Esophagus muscularis mucosa (tissue), 4 donors: ENCODE results near the gene TKT. TPM values are rescaled to one million over a fixed set of nuclear protein-coding genes. Genes with fewer than 3 reads are reported as not detected.
"Not testable (repeated sequence)": the region's sequence is repeated elsewhere in the genome, so short reads cannot be mapped to it uniquely, and the experiment has no call there.

Source experiments
- DNase-seq: peaks from one replicate; pipeline ENCODE4 v3.0.0-alpha.2; 2017; ENCODE audit errors: extremely low spot score
- H3K27ac ChIP-seq, 4 donors: fragments of 200-600 bp; sonication (generic); replicated peaks in 1 of 4; 1 replicate in 3 of 4; 2 replicates in 1 of 4; pipeline ENCODE4 v1.5.1; 2016 to 2019; ENCODE audit warnings: mild to moderate bottlenecking in 1 of 4
- H3K27me3 ChIP-seq, 4 donors: fragments of 200-600 bp; sonication (generic); one replicate each; pipeline versions ENCODE4 v1.5.1 to v1.6.0; 2016 to 2019
- H3K36me3 ChIP-seq, 4 donors: fragments of 200-600 bp; sonication (generic); one replicate each; pipeline ENCODE4 v1.5.1; 2016 to 2019
- H3K4me1 ChIP-seq, 4 donors: fragments of 200-600 bp; sonication (generic); one replicate each; pipeline ENCODE4 v1.5.1; 2016 to 2019
- H3K4me3 ChIP-seq, 4 donors: fragments of 200-600 bp; sonication (generic); 1 replicate in 2 of 4; 2 replicates in 2 of 4; pipeline ENCODE4 v1.5.1; 2016 to 2019; ENCODE audit warnings: mild to moderate bottlenecking in 4 of 4, moderate library complexity in 1 of 4
- H3K9me3 ChIP-seq, 4 donors: fragments of 200-600 bp; sonication (generic); 1 replicate in 3 of 4; 2 replicates in 1 of 4; pipeline ENCODE4 v1.5.1; 2016 to 2019
- EP300 ChIP-seq: sonication (generic); formaldehyde crosslinking; IDR thresholded peaks from one replicate; pipeline ENCODE4 v1.6.1; 2017; ENCODE audit warnings: antibody characterized with exemption
- POLR2A ChIP-seq: fragments of 450-650 bp; IDR thresholded peaks from one replicate; pipeline ENCODE4 v1.6.1; 2017; ENCODE audit warnings: antibody characterized with exemption, moderate library complexity, mild to moderate bottlenecking, low read depth
- POLR2AphosphoS5 ChIP-seq, 2 donors: sonication (generic); formaldehyde crosslinking; IDR thresholded peaks; one replicate each; pipeline ENCODE4 v1.6.1; 2017; ENCODE audit warnings: antibody characterized with exemption in 2 of 2
- WGBS: methylation state at CpG from one replicate; pipeline ENCODE4 v1.1.5; 2018; 5-methylcytosine and 5-hydroxymethylcytosine counted together
- intact Hi-C: fragments of 100-400 bp; cut with DNase I; formaldehyde crosslinking; loops from one replicate; pipeline ENCODE4 v1.15.1; 2023
- total RNA-seq, 4 donors: library from RNA; depleted of rRNA; stranded (reverse); fragments of >200 nt; gene quantifications; one replicate each; pipeline versions ENCODE4 v1.1.0 to v1.2.1, GENCODE V29; 2016
- TF ChIP-seq, protein P1 (sequence below), 3 experiments: fragments of 200-600 bp in 2 of 3; fragments of 450-650 bp in 1 of 3; sonication (generic) in 2 of 3; IDR thresholded peaks; one replicate each; pipeline ENCODE4 v1.5.1; 2017 to 2019; ENCODE audit warnings: antibody characterized with exemption in 3 of 3, mild to moderate bottlenecking in 2 of 3, moderate library complexity in 1 of 3

The TKT gene
- total RNA-seq, 4 donors from 2014 or later = 295 to 524 (median 378) TPM

DNA sequence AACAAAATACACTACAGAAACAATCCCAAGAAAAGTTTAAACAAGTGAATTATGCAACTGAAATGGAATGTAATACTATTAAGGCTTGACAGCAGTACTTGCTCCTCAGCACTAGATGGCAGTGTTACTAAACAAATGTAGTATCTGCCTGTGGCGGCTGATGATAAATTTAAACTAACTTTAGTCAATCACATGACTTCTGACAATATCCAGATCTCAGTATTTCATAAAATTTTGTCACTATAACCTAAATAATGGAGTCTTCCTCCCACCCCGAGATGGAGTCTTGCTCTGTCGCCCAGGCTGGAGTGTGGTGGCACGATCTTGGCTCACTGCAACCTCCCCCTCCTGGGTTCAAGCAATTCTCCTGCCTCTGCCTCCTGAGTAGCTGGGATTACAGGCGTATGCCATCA is 43.8 kb upstream of the TKT start:
- intact Hi-C loops = loop anchor here (2.0 kb wide), 1 partner anchor 411 kb away; no protein-coding TSS in a partner anchor
- Histone ChIP-seq H3K4me3 (peak overlapping the region in 1 of 4 donors; percentile 12), H3K36me3 (peaks cover 19 to 67% (median 47%) of the 10 kb centered on the region in 4 donors), H3K27ac (peak overlapping the region; percentile 51 to 75 (median 64)), H3K4me1 (peaks cover 16 to 25% (median 24%) of the 10 kb centered on the region in 4 donors)
- DNase-seq, H3K27me3 ChIP-seq, H3K9me3 ChIP-seq: not testable (repeated sequence)
- TF ChIP-seq, protein P1, sequence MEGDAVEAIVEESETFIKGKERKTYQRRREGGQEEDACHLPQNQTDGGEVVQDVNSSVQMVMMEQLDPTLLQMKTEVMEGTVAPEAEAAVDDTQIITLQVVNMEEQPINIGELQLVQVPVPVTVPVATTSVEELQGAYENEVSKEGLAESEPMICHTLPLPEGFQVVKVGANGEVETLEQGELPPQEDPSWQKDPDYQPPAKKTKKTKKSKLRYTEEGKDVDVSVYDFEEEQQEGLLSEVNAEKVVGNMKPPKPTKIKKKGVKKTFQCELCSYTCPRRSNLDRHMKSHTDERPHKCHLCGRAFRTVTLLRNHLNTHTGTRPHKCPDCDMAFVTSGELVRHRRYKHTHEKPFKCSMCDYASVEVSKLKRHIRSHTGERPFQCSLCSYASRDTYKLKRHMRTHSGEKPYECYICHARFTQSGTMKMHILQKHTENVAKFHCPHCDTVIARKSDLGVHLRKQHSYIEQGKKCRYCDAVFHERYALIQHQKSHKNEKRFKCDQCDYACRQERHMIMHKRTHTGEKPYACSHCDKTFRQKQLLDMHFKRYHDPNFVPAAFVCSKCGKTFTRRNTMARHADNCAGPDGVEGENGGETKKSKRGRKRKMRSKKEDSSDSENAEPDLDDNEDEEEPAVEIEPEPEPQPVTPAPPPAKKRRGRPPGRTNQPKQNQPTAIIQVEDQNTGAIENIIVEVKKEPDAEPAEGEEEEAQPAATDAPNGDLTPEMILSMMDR (IDR thresholded peaks at IDR 0.05) = peak; percentile 87 to 92 (median 87)
- peak; percentile 45 to 80 for TF ChIP-seq POLR2AphosphoS5 (IDR thresholded peaks at IDR 0.05)
- 37% methylated on average over 5 of the region's 5 CpGs for WGBS

- H3K27me3 ChIP-seq = no peaks in the 10 kb centered on the region
- intact Hi-C loops = no loop called here
- 100% methylated on average over 1 of the region's 1 CpG for WGBS
- no peak for TF ChIP-seq EP300
- no peak for TF ChIP-seq POLR2A
- no peak for TF ChIP-seq POLR2AphosphoS5 (IDR thresholded peaks at IDR 0.05)
- TF ChIP-seq, protein P1 (IDR thresholded peaks at IDR 0.05) = no peak
- no peak for DNase-seq
- no peak overlapping the region for H3K4me3 ChIP-seq
- H3K36me3 ChIP-seq = peaks cover 0 to 59% (median 31%) of the 10 kb centered on the region in 4 donors
- H3K9me3 ChIP-seq = no peaks in the 10 kb centered on the region
- peaks cover 8 to 13% (median 11%) of the 10 kb centered on the region in 4 donors for H3K4me1 ChIP-seq
- no peak overlapping the region for H3K27ac ChIP-seq
Observed at GRCh38 chr3:53295410-53295809, 39.6 kb upstream of the TKT start.

- intact Hi-C loops = loop anchor here (5.0 kb wide), 1 partner anchor 67 kb away; no protein-coding TSS in a partner anchor
- peaks cover 0 to 11% (median 6%) of the 10 kb centered on the region in 4 donors for H3K4me1 ChIP-seq
- no peaks in the 10 kb centered on the region for H3K27me3 ChIP-seq
- peaks cover 0 to 57% (median 33%) of the 10 kb centered on the region in 4 donors for H3K36me3 ChIP-seq
- TF ChIP-seq POLR2AphosphoS5 (IDR thresholded peaks at IDR 0.05) (no peak), POLR2A (no peak), EP300 (no peak)
- TF ChIP-seq, protein P1 (IDR thresholded peaks at IDR 0.05) = no peak
- H3K4me3 ChIP-seq = no peak overlapping the region
- 87% methylated on average over 8 of the region's 8 CpGs for WGBS
- H3K9me3 ChIP-seq = no peaks in the 10 kb centered on the region
- no peak overlapping the region for H3K27ac ChIP-seq
- DNase-seq = no peak
Observed at GRCh38 chr3:53293867-53294266, 38.0 kb upstream of the TKT start.

GRCh38 chr3:53288214-53288613 is 32.4 kb upstream of the TKT start:
- peak; percentile 52 to 67 for TF ChIP-seq POLR2AphosphoS5 (IDR thresholded peaks at IDR 0.05)
- no peak for TF ChIP-seq POLR2A
- Histone ChIP-seq H3K4me3 (no peak overlapping the region), H3K4me1 (peaks cover 6 to 54% (median 45%) of the 10 kb centered on the region in 4 donors), H3K36me3 (peaks cover 0 to 78% (median 39%) of the 10 kb centered on the region in 4 donors), H3K9me3 (no peaks in the 10 kb centered on the region), H3K27ac (peak overlapping the region; percentile 70 to 81 (median 76)), H3K27me3 (no peaks in the 10 kb centered on the region)
- no peak for DNase-seq
- intact Hi-C loops = no loop called here
- 47% methylated on average over 4 of the region's 4 CpGs for WGBS

GRCh38 chr3:53287131-53287629 is 31.4 kb upstream of the TKT start:
- peak overlapping the region; percentile 70 to 81 (median 76) for H3K27ac ChIP-seq

More at GRCh38 chr3:53287131-53287629, 31.4 kb upstream of the TKT start:
- peaks cover 6 to 54% (median 45%) of the 10 kb centered on the region in 4 donors for H3K4me1 ChIP-seq
- intact Hi-C loops = no loop called here
- no peaks in the 10 kb centered on the region for H3K9me3 ChIP-seq
- 59% methylated on average over 4 of the region's 4 CpGs for WGBS
- H3K27me3 ChIP-seq = no peaks in the 10 kb centered on the region
- H3K36me3 ChIP-seq = peaks cover 0 to 79% (median 36%) of the 10 kb centered on the region in 4 donors
- DNase-seq = no peak
- H3K4me3 ChIP-seq = no peak overlapping the region
- TF ChIP-seq POLR2AphosphoS5 (IDR thresholded peaks at IDR 0.05) = no peak
- TF ChIP-seq EP300 = no peak
- no peak for TF ChIP-seq POLR2A
- TF ChIP-seq, protein P1 (IDR thresholded peaks at IDR 0.05) = no peak
